Measurements from ENCODE around the gene WDR7. TPM values are rescaled to one million over a fixed set of nuclear protein-coding genes. Genes with fewer than 3 reads are reported as not detected.

Gene WDR7
- total RNA-seq, 4 donors from 2014 or later = 9.4 to 26.1 (median 19.2) TPM

DNA sequence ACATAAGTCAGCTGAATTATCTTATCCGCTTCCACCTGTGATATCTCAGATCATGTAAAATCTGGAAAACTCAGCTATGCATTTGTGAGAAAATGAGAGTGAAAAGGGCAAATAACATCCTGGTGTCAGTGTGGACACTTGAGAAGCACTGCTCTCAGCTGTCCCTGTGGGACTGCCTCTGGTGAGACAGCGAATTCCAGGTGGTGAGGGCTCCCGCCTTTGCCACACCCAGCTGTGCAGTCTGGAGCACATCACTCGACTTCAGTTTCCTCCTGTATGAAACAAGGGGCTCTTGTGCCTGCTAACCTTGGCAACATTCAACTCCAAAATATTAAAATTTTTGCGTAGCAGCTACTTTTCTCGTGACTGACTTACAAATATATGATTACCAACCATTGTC lies 300.9 kb downstream of the WDR7 start:
- no peak for DNase-seq
- WGBS, 2 donors = 88 to 89% methylated on average over 6 of the region's 6 CpGs

GRCh38 chr18:56953428-56954198 lies 302.5 kb downstream of the WDR7 start:
- no peak overlapping the region for H3K27ac ChIP-seq
- H3K4me3 ChIP-seq = no peak overlapping the region
- 79% methylated on average over 3 of the region's 3 CpGs for WGBS, 2 donors
- TF ChIP-seq POLR2A (IDR thresholded peaks at IDR 0.05) = no peak
- TF ChIP-seq, protein P1, sequence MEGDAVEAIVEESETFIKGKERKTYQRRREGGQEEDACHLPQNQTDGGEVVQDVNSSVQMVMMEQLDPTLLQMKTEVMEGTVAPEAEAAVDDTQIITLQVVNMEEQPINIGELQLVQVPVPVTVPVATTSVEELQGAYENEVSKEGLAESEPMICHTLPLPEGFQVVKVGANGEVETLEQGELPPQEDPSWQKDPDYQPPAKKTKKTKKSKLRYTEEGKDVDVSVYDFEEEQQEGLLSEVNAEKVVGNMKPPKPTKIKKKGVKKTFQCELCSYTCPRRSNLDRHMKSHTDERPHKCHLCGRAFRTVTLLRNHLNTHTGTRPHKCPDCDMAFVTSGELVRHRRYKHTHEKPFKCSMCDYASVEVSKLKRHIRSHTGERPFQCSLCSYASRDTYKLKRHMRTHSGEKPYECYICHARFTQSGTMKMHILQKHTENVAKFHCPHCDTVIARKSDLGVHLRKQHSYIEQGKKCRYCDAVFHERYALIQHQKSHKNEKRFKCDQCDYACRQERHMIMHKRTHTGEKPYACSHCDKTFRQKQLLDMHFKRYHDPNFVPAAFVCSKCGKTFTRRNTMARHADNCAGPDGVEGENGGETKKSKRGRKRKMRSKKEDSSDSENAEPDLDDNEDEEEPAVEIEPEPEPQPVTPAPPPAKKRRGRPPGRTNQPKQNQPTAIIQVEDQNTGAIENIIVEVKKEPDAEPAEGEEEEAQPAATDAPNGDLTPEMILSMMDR (IDR thresholded peaks at IDR 0.05) = no peak
- DNase-seq = no peak
- H3K27me3 ChIP-seq = no peaks in the 10 kb centered on the region
- no peaks in the 10 kb centered on the region for H3K9me3 ChIP-seq
- H3K4me1 ChIP-seq = no peaks in the 10 kb centered on the region
- no peaks in the 10 kb centered on the region for H3K36me3 ChIP-seq
- intact Hi-C loops (cut with DNase I) = no loop called here

More for the DNA sequence above, 300.9 kb downstream of the WDR7 start:
- Histone ChIP-seq H3K27ac (no peak overlapping the region), H3K9me3 (no peaks in the 10 kb centered on the region), H3K36me3 (no peaks in the 10 kb centered on the region), H3K4me1 (no peaks in the 10 kb centered on the region), H3K4me3 (no peak overlapping the region), H3K27me3 (no peaks in the 10 kb centered on the region)
- no peak for TF ChIP-seq POLR2A (IDR thresholded peaks at IDR 0.05)
- TF ChIP-seq, protein P1 (IDR thresholded peaks at IDR 0.05) = no peak
- intact Hi-C loops (cut with DNase I) = no loop called here

DNA sequence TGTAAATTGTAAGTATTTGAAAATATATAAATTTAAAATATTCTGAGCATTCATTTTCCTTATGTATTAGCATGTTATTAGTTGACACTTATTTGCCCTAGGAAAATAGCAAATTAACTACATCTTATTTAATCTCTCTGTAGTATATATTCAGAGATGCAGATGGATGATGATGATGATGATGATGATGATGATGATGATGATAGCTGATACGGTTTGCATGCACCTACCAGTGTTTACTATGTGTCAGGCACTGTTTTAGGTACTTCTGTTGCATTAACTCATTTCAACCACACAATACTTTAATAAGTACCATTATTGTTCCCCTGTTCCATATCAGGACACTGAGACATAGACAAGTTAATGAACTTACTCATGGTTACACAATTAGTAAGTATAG lies 304.3 kb downstream of the WDR7 start:
- H3K27me3 ChIP-seq = no peaks in the 10 kb centered on the region
- H3K4me3 ChIP-seq = no peak overlapping the region
- no peaks in the 10 kb centered on the region for H3K9me3 ChIP-seq
- H3K4me1 ChIP-seq = no peaks in the 10 kb centered on the region
- no peaks in the 10 kb centered on the region for H3K36me3 ChIP-seq
- no peak for DNase-seq
- intact Hi-C loops (cut with DNase I) = no loop called here
- TF ChIP-seq, protein P1 (IDR thresholded peaks at IDR 0.05) = no peak
- TF ChIP-seq POLR2A (IDR thresholded peaks at IDR 0.05) = no peak
- H3K27ac ChIP-seq = no peak overlapping the region
- 84 to 88% methylated on average over 1 of the region's 1 CpG for WGBS, 2 donors

- H3K27ac ChIP-seq = no peak overlapping the region
- DNase-seq = no peak
- H3K9me3 ChIP-seq = no peaks in the 10 kb centered on the region
- intact Hi-C loops (cut with DNase I) = no loop called here
- no peaks in the 10 kb centered on the region for H3K4me1 ChIP-seq
- no peaks in the 10 kb centered on the region for H3K36me3 ChIP-seq
- no peak overlapping the region for H3K4me3 ChIP-seq
- WGBS, 2 donors = 94 to 98% methylated on average over 3 of the region's 3 CpGs
- TF ChIP-seq, protein P1 (IDR thresholded peaks at IDR 0.05) = no peak
- no peak for TF ChIP-seq POLR2A (IDR thresholded peaks at IDR 0.05)
- H3K27me3 ChIP-seq = no peaks in the 10 kb centered on the region
Measured at GRCh38 chr18:56959120-56959519, 308.0 kb downstream of the WDR7 start.

- H3K27ac ChIP-seq = no peak overlapping the region
- no peaks in the 10 kb centered on the region for H3K4me1 ChIP-seq
- no peak overlapping the region for H3K4me3 ChIP-seq
- TF ChIP-seq, protein P1 (IDR thresholded peaks at IDR 0.05) = no peak
- TF ChIP-seq POLR2A (IDR thresholded peaks at IDR 0.05) = no peak
- H3K9me3 ChIP-seq = no peaks in the 10 kb centered on the region
- WGBS, 2 donors = 75 to 85% methylated on average over 7 of the region's 7 CpGs
- H3K27me3 ChIP-seq = no peaks in the 10 kb centered on the region
- intact Hi-C loops (cut with DNase I) = no loop called here
- DNase-seq = no peak
- no peaks in the 10 kb centered on the region for H3K36me3 ChIP-seq
Measured at GRCh38 chr18:56962322-56962721, 311.2 kb downstream of the WDR7 start.

All from esophagus squamous epithelium (tissue), 5 donors.